GM19467 (cell line): Measurements from ENCODE around the gene STK4.
"Not testable (repeated sequence)": the region's sequence is repeated elsewhere in the genome, so short reads cannot be mapped to it uniquely, and the experiment has no call there.

Experiments
- ATAC-seq: cut with Tn5 transposase; IDR thresholded peaks from one replicate; pipeline ENCODE4 v1.9.1; 2021; ENCODE audit warnings: mild to moderate bottlenecking, moderate library complexity; ENCODE audit not compliant: unreplicated experiment

STK4 gene

DNA sequence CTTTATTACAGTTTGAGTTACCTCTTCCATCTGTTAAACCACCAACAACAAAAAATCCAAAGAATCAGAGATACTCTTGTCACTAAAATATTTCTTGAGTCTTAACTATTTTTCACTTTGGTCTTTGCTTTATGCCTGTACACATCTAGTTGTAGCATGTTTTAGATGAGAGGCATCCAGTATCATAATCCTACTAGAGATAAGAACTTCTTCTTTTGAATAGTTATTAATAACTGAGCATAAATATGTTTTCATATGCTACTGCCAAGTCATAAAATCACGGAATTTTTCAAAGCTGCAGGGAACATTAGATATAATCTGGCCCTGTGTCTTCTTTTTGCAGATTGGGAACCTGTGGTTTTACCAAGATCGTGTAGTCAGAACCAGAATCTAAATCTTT lies 55.3 kb downstream of the STK4 start:
- no peak for ATAC-seq

DNA sequence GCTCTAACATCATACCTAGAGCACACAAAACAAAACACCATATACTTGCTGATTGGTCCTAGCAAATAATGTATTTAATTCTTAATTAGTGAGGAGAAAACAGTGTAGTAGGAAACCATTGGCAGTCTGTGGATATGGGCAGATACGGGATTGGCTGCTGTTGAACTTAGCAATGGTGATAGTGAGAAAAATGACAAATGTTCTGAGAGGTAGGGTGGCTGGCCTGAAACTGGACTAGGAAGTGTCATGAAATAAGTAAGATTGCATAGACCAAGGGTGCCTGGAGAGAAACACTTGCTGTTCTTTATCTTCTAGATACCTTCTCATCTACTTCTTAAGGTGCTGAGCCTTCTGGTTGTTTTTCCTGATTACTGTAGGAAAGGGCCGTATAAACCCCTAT lies 56.8 kb downstream of the STK4 start:
- not testable (repeated sequence) for ATAC-seq

DNA sequence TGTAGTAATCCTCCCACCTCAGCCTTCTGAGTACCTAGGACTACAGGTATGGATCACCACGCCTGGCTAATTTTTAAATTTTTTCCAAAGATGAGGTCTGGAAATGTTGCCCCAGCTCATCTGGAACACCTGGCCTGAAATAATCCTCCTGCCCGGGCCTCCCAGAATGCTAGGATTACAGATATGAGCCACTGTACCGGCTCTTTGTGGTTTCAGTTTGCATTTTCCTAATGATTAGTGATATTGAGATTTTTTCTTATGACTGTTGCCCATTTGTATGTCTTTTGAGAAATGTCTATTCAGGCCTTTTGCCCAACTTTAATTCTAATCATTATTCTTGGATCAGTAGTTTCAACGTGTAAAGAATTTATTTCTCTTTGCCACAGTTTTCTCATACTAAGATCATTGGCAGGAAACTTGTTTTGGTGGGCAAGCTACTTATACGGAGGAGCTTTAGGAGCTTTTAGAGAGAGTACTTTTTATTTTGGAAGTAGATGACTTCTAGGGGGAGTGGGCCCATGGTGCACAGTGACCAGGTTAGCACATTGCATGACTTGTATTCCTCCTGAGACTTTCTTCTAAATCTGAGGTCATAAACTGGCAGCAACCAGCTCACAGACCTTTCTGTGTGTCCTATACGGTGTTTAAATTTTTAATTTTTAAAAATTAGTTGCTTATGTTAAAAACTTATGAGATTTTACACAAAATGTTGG lies 62.3 kb downstream of the STK4 start:
- ATAC-seq, result no peak

DNA sequence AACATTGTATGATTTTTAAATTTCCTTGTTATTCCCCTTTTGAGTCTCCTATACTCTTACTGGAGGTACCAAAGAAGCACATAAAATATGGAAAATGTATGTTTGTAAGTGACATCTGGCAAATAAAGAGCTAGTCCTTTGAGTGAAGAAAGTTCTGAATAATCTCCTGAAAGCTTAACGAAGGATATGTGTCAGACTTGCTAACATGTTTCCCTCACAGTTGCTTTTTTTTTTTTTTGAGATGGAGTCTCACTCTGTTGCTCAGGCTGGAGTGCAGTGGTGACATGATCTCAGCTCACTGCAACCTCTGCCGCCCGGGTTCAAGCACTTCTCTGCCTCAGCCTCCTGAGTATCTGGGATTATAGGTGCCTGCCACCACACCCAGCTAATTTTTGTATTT lies 63.6 kb downstream of the STK4 start:
- ATAC-seq, result no peak

DNA sequence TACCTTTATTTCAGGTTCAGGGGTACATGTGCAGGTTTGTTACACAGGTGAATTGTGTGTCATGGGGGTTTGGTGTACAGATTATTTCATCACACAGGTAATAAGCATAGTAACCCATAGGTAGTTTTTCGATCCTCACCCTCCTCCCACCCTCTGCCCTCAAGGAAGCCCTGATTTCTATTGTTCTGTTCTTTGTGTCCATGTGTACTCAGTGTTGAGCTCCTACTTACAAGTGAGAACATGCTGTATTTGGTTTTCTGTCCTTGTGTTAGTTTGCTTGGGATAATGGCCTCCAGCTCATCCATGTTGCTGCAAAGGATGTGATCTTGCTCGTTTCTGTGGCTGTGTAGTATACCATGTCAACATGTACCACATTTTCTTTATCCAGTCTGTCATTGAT lies 66.0 kb downstream of the STK4 start:
- no peak for ATAC-seq

GRCh38 chr20:45032781-45033180 lies 66.5 kb downstream of the STK4 start:
- no peak for ATAC-seq

- ATAC-seq, result no peak
These were observed 68.1 kb downstream of the STK4 start for GRCh38 chr20:45034436-45034835.

DNA sequence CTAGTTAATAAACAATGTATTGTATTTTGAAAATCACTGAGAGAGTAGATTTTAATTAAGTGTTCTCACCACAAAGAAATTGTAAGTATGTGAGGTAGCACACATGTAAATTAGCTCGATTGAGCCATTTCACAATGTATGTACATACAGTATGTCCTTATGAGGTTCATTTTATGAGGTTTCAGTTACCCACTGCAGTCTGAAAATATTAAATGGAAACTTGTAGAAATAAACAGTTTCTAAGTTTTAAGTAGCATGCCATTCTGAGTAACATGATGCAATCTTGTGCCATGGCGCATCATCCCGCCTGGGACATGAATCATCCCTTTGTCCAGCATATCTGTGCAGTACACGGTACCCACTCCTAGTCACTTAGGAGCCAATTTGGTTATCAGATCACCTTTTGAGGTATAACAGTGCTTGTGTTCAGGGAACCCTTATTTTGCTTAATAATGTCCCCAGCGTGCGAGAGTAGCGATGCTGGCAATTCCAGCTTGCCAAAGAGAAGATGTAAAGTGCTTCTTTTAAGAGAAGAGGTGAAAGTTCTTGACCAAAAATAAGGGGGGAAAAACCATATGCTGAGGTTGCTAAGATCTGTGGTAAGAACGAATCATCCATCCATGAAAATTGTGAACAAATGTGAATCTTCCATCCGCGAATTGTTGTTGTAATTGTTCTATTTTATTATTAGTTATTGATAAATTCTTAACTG lies 69.9 kb downstream of the STK4 start:
- no peak for ATAC-seq

- ATAC-seq, result no peak
These were observed 70.7 kb downstream of the STK4 start for GRCh38 chr20:45037050-45037449.

DNA sequence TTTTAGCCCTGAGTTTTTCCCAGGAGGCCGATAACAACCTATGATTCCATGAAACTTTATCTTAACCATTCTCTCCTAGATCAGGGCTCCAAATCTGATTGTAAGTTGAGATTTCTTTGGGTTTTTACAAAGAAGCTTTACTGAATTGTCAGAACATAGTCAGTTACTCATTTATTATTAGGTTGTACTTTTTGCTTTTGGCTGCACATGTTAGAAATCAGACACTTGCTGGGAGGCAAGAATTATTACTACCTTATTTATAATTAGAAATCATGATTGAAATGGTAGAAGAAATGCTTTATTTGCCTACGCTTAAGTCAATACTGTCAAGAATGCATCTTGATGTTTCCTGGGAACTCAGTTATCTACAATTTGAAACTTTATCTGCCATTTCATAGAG lies 71.3 kb downstream of the STK4 start:
- no peak for ATAC-seq

DNA sequence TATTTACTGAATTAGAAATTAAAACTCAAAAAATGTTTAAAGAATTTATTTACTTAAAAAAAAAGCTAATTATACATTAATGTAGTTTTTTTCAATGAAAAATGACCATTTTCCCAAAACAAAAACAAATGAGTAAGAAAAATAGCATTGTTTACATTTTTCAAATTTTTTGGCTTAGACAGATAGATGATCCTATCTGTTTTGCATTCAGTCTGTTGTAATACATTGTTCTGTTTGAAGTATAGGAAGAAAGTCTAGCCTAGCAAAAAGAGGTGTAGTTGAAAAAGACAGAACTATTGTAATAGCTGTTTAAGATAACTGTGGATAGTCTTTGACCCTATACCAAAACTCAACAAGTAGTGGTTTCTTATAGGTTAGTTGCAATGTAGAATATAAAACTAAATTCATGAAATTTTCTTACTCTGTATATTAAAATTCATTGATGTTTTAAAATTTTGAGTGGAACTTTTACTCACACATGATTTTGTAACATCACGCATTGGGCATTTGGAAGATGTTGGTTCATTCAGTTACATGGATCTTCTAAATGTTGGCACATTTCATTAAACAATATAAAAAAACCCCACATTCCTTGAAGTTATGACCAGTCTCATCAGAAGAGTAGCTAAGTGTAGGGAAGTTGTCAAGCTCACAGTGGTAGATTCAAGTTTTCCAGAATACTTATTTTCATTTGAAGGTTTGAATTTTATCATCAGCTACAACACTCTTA lies 72.6 kb downstream of the STK4 start:
- no peak for ATAC-seq

DNA sequence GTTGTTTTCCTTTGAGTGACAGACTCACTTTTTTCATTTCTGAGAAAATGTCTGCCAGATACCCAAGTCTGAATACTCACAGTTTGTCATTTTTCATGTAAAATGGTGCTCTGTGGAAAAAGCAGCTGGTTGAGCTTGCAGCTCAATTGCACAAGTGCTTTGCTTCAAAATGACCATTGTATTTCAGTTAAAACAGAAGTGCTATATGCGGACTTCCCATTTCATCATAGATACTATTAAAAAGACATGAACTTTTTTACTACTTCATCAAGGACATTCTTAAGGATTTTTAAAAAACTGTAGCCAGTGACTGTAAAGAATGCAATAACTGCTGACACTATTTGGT lies 73.1 kb downstream of the STK4 start:
- no peak for ATAC-seq

DNA sequence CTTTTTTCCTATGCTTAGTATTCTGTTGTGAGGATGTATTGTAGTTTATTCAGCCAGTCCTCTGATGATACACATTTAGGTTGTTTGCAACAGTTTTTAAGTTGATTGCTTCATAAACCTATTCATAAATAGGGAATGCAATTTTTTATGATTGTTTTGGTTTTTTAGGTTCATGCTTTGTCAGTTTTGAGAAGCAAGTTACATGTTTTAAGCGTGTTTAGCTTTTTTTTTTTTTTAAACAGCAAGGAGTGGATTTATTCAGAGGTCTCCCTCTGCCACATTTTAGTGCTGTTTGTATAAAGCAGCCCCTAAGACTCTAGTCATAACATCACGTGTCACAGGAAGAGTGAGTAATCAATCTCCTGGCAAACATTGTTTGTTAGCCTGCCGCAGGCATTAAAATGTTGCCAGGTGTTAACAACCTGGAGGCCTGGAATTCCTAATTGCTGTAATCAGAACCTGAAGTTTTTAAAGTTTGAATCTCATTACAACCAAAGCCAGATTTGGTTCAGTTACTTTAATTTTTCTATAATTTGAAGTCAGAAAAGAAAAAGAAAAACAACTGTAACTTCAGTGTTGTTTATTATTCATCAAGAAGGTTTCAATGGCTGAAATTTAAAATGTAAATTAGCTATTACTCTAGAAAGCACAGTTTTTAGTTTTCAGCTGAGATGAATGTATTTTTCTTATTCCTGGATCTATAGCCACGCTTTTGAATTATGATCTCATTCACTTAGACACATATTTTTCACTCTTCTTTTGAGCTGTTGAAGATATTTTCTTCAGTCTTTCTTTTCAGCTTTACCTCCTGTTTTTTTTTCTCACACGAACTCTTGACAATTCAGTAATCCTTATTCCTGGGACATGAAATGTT lies 75.4 kb downstream of the STK4 start:
- ATAC-seq, result no peak

- no peak for ATAC-seq
These were observed 76.7 kb downstream of the STK4 start for GRCh38 chr20:45042978-45043377.

- ATAC-seq, result no peak
These were observed 77.8 kb downstream of the STK4 start for GRCh38 chr20:45044084-45044573.

DNA sequence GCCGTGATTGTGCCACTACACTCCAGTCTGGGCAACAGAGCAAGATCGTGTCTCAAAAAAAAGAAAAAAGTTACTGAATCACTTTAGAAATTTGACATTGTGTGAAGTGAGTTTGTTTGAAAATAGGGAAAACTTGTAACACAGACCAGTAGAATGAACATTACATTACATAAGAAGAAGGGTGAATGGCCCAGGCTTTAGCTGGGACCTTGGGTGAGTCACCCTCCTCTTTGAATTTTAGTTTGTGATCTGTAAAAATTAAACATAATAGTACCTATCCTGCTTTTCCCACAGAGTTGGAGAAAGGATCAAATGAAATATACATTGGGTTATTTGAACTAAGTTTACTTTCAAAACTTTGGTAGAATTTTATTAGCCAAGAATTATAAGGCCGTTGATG lies 78.3 kb downstream of the STK4 start:
- no peak for ATAC-seq

- no peak for ATAC-seq
These were observed 81.3 kb downstream of the STK4 start for GRCh38 chr20:45047581-45048119.

DNA sequence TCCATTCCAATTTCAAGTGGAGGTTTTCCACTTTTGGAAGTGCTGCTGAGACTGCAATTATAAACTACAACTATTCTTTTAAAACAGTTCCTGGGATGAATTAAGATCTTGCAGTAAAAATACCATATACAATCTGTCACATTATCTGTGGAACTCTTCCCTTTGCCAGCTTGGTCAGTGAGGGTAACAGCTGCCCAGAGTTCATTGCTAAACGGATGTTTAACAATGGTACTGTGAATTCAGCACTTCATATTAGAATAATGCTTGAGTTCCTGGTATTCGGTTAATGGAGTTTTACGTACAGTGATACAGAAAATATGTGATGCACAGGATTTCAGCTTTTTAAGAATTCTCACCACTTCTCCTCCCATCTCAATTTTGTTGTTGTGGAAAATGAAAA lies 83.1 kb downstream of the STK4 start:
- no peak for ATAC-seq

DNA sequence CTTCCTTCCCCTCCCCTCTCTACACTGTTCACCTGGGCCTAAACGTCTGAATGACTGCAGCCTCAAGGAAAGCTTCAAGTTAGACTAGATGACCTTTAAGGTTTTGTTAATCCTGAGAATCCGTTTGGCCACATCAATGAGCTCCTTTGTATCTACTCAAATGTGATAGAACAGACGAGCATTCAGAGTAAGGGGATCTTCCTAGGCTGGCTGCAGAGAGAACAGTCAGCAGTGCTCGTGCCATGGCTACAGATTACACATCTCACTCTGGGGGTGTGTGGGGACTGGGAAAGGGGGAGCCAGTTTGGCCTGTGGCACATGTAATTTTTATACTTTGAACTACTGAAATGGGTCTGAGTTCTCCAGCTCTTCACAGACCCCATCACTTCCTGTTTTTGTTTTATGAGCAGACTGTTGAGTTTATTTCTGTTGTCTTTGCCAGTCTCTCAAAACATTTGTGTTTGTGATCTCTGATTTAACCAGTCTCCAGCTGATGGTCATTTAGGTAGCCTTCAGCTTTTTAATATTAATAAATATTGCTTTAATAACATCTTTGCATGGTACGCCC lies 83.7 kb downstream of the STK4 start:
- no peak for ATAC-seq
